GM12892 (cell line): ENCODE measurements around the gene HES3.

Source experiments
- POLR2A ChIP-seq: IDR thresholded peaks from 2 replicates; pipeline ENCODE4 v1.6.1; 2011; ENCODE audit warnings: low read depth, low read length, control low read depth
- POLR2AphosphoS5 ChIP-seq: IDR thresholded peaks from 2 replicates; pipeline ENCODE4 v1.6.1; 2011; ENCODE audit warnings: low read depth, low read length, control low read depth
- TAF1 ChIP-seq: IDR thresholded peaks from 2 replicates; pipeline ENCODE4 v1.6.1; 2011; ENCODE audit warnings: low read depth, mild to moderate bottlenecking, control low read depth, low read length, borderline replicate concordance

- no peak for TF ChIP-seq POLR2AphosphoS5
- no peak for TF ChIP-seq TAF1
- no peak for TF ChIP-seq POLR2A
Measured at GRCh38 chr1:6248161-6248776, 4.3 kb downstream of the HES3 start.
